Endothelial cell of umbilical vein (primary cell): ENCODE data around the gene LOXHD1. TPM values are rescaled to one million over a fixed set of nuclear protein-coding genes. Genes with fewer than 3 reads are reported as not detected.

Experiments used
- BruUV-seq: library from RNA; stranded (reverse); fragments of 400-500 nt; replicated peaks from 2 replicates; lab custom pipeline; 2021; lab: Mats Ljungman, UMichigan
- CTCF ChIA-PET: fragments of 300-600, 350-600 bp; sonication (Branson Sonifier 250); formaldehyde crosslinking; loops from one replicate; lab custom pipeline; 2021; ENCODE audit warnings: antibody characterized with exemption, inconsistent platforms; lab: Charles Lee
- POLR2A ChIA-PET: fragments of 300-600, 350-600 bp; sonication (Branson Sonifier 250); formaldehyde crosslinking; loops from one replicate; lab custom pipeline; 2021; ENCODE audit warnings: antibody characterized with exemption, inconsistent platforms; lab: Charles Lee
- DNase-seq: peaks from one replicate; pipeline ENCODE4 v3.0.0-alpha.2; 2011; ENCODE audit warnings: low read depth, low spot score
- FAIRE-seq: peaks from 2 replicates; lab custom pipeline; 2011; peaks lifted over from hg19 to GRCh38; lab: Jason Lieb, UNC
- H2AFZ ChIP-seq: 2 replicates; pipeline ENCODE4 v1.6.0; 2012; ENCODE audit warnings: low read depth, low read length, control low read depth, inconsistent platforms
- H3K27ac ChIP-seq: 2 replicates; pipeline ENCODE4 v1.5.1; 2011; ENCODE audit warnings: low read depth, mild to moderate bottlenecking, control low read depth, low read length, moderate library complexity; ENCODE audit not compliant: insufficient read depth
- H3K27me3 ChIP-seq, 2 experiments: 2 replicates each; pipeline versions ENCODE4 v1.6.0 to v1.6.1; 2011; ENCODE audit warnings: low read length in 2 of 2, mixed read lengths in 1 of 2; ENCODE audit not compliant: control insufficient read depth in 2 of 2, insufficient read depth in 2 of 2
- H3K36me3 ChIP-seq, 2 experiments: 2 replicates in 1 of 2; 3 replicates in 1 of 2; pipeline ENCODE4 v1.5.1; 2011; ENCODE audit warnings: low read length in 2 of 2, mild to moderate bottlenecking in 1 of 2, moderate library complexity in 1 of 2; ENCODE audit not compliant: control insufficient read depth in 2 of 2, insufficient read depth in 2 of 2; ENCODE audit errors: extremely low read depth in 1 of 2
- H3K4me1 ChIP-seq: 3 replicates; pipeline ENCODE4 v1.5.1; 2011; ENCODE audit warnings: mild to moderate bottlenecking, low read length; ENCODE audit not compliant: control insufficient read depth, insufficient read depth; ENCODE audit errors: extremely low read depth
- H3K4me2 ChIP-seq: 2 replicates; pipeline ENCODE4 v1.6.1; 2011; ENCODE audit warnings: low read length, control low read depth, mixed read lengths; ENCODE audit not compliant: insufficient read depth
- H3K4me3 ChIP-seq, 3 experiments: fragments of 200-600 bp in 1 of 3; sonication (generic), shearing (Covaris generic) in 1 of 3; replicated peaks in 1 of 3; 2 replicates each; pipeline ENCODE4 v1.5.1; 2011 to 2016; ENCODE audit warnings: control low read depth in 3 of 3, low read length in 3 of 3, mild to moderate bottlenecking in 2 of 3, inconsistent platforms in 1 of 3, low read depth in 1 of 3, moderate library complexity in 1 of 3; ENCODE audit not compliant: insufficient read depth in 1 of 3
- H3K79me2 ChIP-seq: 2 replicates; pipeline ENCODE4 v1.6.0; 2012; ENCODE audit warnings: low read length, inconsistent platforms; ENCODE audit not compliant: control insufficient read depth, insufficient read depth
- H3K9ac ChIP-seq: replicated peaks from 2 replicates; pipeline ENCODE3; 2011; ENCODE audit warnings: low read length, control low read depth; ENCODE audit not compliant: insufficient read depth; ENCODE audit errors: extremely low read depth
- H3K9me1 ChIP-seq: replicated peaks from 3 replicates; pipeline ENCODE4 v1.6.0; 2011; ENCODE audit warnings: mild to moderate bottlenecking, low read length; ENCODE audit not compliant: control insufficient read depth, insufficient read depth; ENCODE audit errors: extremely low read depth
- H3K9me3 ChIP-seq: replicated peaks from 2 replicates; pipeline ENCODE4 v1.5.1; 2012; ENCODE audit warnings: low read length, inconsistent platforms; ENCODE audit not compliant: control insufficient read depth, insufficient read depth
- H4K20me1 ChIP-seq: replicated peaks from 2 replicates; pipeline ENCODE3; 2011; ENCODE audit warnings: mild to moderate bottlenecking, low read length; ENCODE audit not compliant: control insufficient read depth, insufficient read depth; ENCODE audit errors: extremely low read depth
- CTCF ChIP-seq, 2 donors: IDR thresholded peaks; 1 replicate in 1 of 2; 2 replicates in 1 of 2; pipeline ENCODE4 v1.5.1; 2011; ENCODE audit warnings: low read length in 2 of 2, mild to moderate bottlenecking in 2 of 2, moderate library complexity in 2 of 2, control low read depth in 1 of 2, inconsistent platforms in 1 of 2, low read depth in 1 of 2; ENCODE audit not compliant: insufficient read depth in 1 of 2; ENCODE audit errors: extremely low read depth in 1 of 2
- EZH2 ChIP-seq: IDR thresholded peaks from 2 replicates; pipeline ENCODE4 v1.6.1; 2012; ENCODE audit warnings: borderline replicate concordance, low read depth, mild to moderate bottlenecking, moderate library complexity, low read length, inconsistent platforms; ENCODE audit not compliant: severe bottlenecking
- FOS ChIP-seq: IDR thresholded peaks from 2 replicates; pipeline ENCODE4 v1.6.1; 2011; ENCODE audit warnings: mild to moderate bottlenecking, low read length, moderate library complexity, borderline replicate concordance; ENCODE audit not compliant: insufficient read depth
- JUN ChIP-seq: IDR thresholded peaks from 2 replicates; pipeline ENCODE4 v1.6.1; 2011; ENCODE audit warnings: borderline replicate concordance, low read depth; ENCODE audit not compliant: insufficient read length, insufficient read depth
- MYC ChIP-seq: IDR thresholded peaks from one replicate; pipeline ENCODE4 v1.6.1; 2011; ENCODE audit warnings: mild to moderate bottlenecking, low read depth, low read length
- POLR2A ChIP-seq: IDR thresholded peaks from 2 replicates; pipeline ENCODE4 v1.6.1; 2012; ENCODE audit warnings: low read depth, mild to moderate bottlenecking, control low read depth, low read length
- POLR2AphosphoS5 ChIP-seq: IDR thresholded peaks from 2 replicates; pipeline ENCODE4 v1.6.1; 2012; ENCODE audit warnings: low read depth, mild to moderate bottlenecking, control low read depth, low read length, moderate library complexity; ENCODE audit not compliant: insufficient read depth
- dilution Hi-C: fragments of 300-500 bp; cut with MboI; formaldehyde crosslinking; loops from one replicate; pipeline ENCODE4 v1.15.0; 2019; ENCODE audit warnings: low sequenced_read_pairs; ENCODE audit not compliant: extremely low pct_ligation_motif_present
- intact Hi-C: fragments of 100-400 bp; cut with micrococcal nuclease; formaldehyde crosslinking; loops from one replicate; pipeline ENCODE4 v1.10.0; 2022
- polyA plus RNA-seq, 4 experiments: library from polyadenylated mRNA; depleted of rRNA in 3 of 4; stranded (reverse) in 3 of 4; unstranded in 1 of 4; fragments of >200 nt; gene quantifications; 2 replicates each; pipeline versions ENCODE4 v1.2.1 to v1.2.3, GENCODE V29; 2011 to 2012; ENCODE audit warnings: missing spikeins in 1 of 4
- total RNA-seq: library from RNA; stranded (reverse); gene quantifications from 2 replicates; pipeline ENCODE4 v1.2.3, GENCODE V29; 2021

LOXHD1 gene
- total and polyA plus RNA-seq, 2 donors (not counting 3 experiments of a cell fraction or from before 2014, with no cell fraction given) = not detected

GRCh38 chr18:46435031-46435430 is 222.0 kb downstream of the LOXHD1 start:
- intact Hi-C loops = no loop called here
- FAIRE-seq = no peak

More at GRCh38 chr18:46435031-46435430, 222.0 kb downstream of the LOXHD1 start:
- no peaks in the 10 kb centered on the region for H3K27me3 ChIP-seq
- dilution Hi-C loops = no loop called here
- no peak overlapping the region for H3K4me3 ChIP-seq
- H4K20me1 ChIP-seq = no peaks in the 10 kb centered on the region
- H3K9me1 ChIP-seq = no peaks in the 10 kb centered on the region
- no peak overlapping the region for H3K4me2 ChIP-seq
- no peak overlapping the region for H2AFZ ChIP-seq
- TF ChIP-seq FOS (no peak), MYC (no peak), POLR2AphosphoS5 (no peak), CTCF (IDR thresholded peaks at IDR 0.05; ENCODE audit: extremely low read depth in 1 of 2, insufficient read depth in 1 of 2, low read depth in 1 of 2, low read length in 2 of 2) (no peak), JUN (no peak), POLR2A (no peak), EZH2 (no peak)
- no peak for DNase-seq
- ChIA-PET POLR2A (no interaction called here), CTCF (no interaction called here)
- no peaks in the 10 kb centered on the region for H3K36me3 ChIP-seq
- BruUV-seq = no TSS peak
- no peak overlapping the region for H3K27ac ChIP-seq
- no peak overlapping the region for H3K9ac ChIP-seq
- H3K9me3 ChIP-seq = no peaks in the 10 kb centered on the region
- no peaks in the 10 kb centered on the region for H3K79me2 ChIP-seq
- no peaks in the 10 kb centered on the region for H3K4me1 ChIP-seq
